GM12892 (cell line): ENCODE measurements around the gene DAPK2.

Experiments
- POLR2A ChIP-seq: IDR thresholded peaks from 2 replicates; pipeline ENCODE4 v1.6.1; 2011; ENCODE audit warnings: low read depth, low read length, control low read depth
- POLR2AphosphoS5 ChIP-seq: IDR thresholded peaks from 2 replicates; pipeline ENCODE4 v1.6.1; 2011; ENCODE audit warnings: low read depth, low read length, control low read depth
- TAF1 ChIP-seq: IDR thresholded peaks from 2 replicates; pipeline ENCODE4 v1.6.1; 2011; ENCODE audit warnings: low read depth, mild to moderate bottlenecking, control low read depth, low read length, borderline replicate concordance

GRCh38 chr15:64026591-64026990, 19.7 kb downstream of the DAPK2 start:
- TF ChIP-seq POLR2AphosphoS5: no peak
- TF ChIP-seq POLR2A: no peak
- no peak for TF ChIP-seq TAF1
